ENCODE data around the gene FHOD3. TPM values are rescaled to one million over a fixed set of nuclear protein-coding genes. Genes with fewer than 3 reads are reported as not detected.

Gene FHOD3
- total RNA-seq, 2 donors from 2014 or later = 66.0 to 114 TPM

- Histone ChIP-seq H3K9me3 (no peaks in the 10 kb centered on the region), H3K27me3 (no peaks in the 10 kb centered on the region), H3K36me3 (no peaks in the 10 kb centered on the region), H3K4me1 (peaks cover 0 to 11% of the 10 kb centered on the region in 2 donors), H3K4me3 (no peak overlapping the region), H3K27ac (no peak overlapping the region)
- no peak for TF ChIP-seq CTCF (IDR thresholded peaks at IDR 0.05)
- DNase-seq (ENCODE audit: low spot score) = no peak
Measured at GRCh38 chr18:36364911-36365624, 67.6 kb downstream of the FHOD3 start.

- peaks cover 0 to 11% of the 10 kb centered on the region in 2 donors for H3K4me1 ChIP-seq
- no peak overlapping the region for H3K4me3 ChIP-seq
- H3K27ac ChIP-seq = peak overlapping the region in 1 of 2 donors; percentile 59
- no peaks in the 10 kb centered on the region for H3K36me3 ChIP-seq
- no peaks in the 10 kb centered on the region for H3K9me3 ChIP-seq
- no peaks in the 10 kb centered on the region for H3K27me3 ChIP-seq
- no peak for DNase-seq (ENCODE audit: low spot score)
- TF ChIP-seq CTCF (IDR thresholded peaks at IDR 0.05) = no peak
Measured at GRCh38 chr18:36365836-36366775, 68.6 kb downstream of the FHOD3 start.

GRCh38 chr18:36366994-36367839, 69.7 kb downstream of the FHOD3 start:
- Histone ChIP-seq H3K4me1 (peaks cover 0 to 11% of the 10 kb centered on the region in 2 donors), H3K27me3 (no peaks in the 10 kb centered on the region)

GRCh38 chr18:36368889-36369288, 71.4 kb downstream of the FHOD3 start:
- Histone ChIP-seq H3K27ac (no peak overlapping the region), H3K9me3 (no peaks in the 10 kb centered on the region), H3K27me3 (no peaks in the 10 kb centered on the region), H3K4me1 (peaks cover 0 to 18% of the 10 kb centered on the region in 2 donors), H3K36me3 (no peaks in the 10 kb centered on the region), H3K4me3 (no peak overlapping the region)
- TF ChIP-seq CTCF (IDR thresholded peaks at IDR 0.05) = no peak
- DNase-seq (ENCODE audit: low spot score) = no peak

More at GRCh38 chr18:36366994-36367839, 69.7 kb downstream of the FHOD3 start:
- DNase-seq (ENCODE audit: low spot score) = no peak
- H3K27ac ChIP-seq = peak overlapping the region; percentile 31 to 59
- TF ChIP-seq CTCF (IDR thresholded peaks at IDR 0.05) = no peak
- no peak overlapping the region for H3K4me3 ChIP-seq
- H3K9me3 ChIP-seq = no peaks in the 10 kb centered on the region
- no peaks in the 10 kb centered on the region for H3K36me3 ChIP-seq

- Histone ChIP-seq H3K27ac (no peak overlapping the region), H3K36me3 (no peaks in the 10 kb centered on the region), H3K9me3 (no peaks in the 10 kb centered on the region), H3K27me3 (no peaks in the 10 kb centered on the region), H3K4me3 (no peak overlapping the region), H3K4me1 (peaks cover 0 to 6% of the 10 kb centered on the region in 2 donors)
- TF ChIP-seq CTCF (IDR thresholded peaks at IDR 0.05) = no peak
- DNase-seq (ENCODE audit: low spot score) = no peak
Measured at GRCh38 chr18:36372903-36373311, 75.4 kb downstream of the FHOD3 start.

Data from right atrium auricular region (tissue), 2 donors.